ENCODE measurements around the gene GALNT9.

GRCh38 chr12:132279930-132280329, 49.5 kb downstream of the GALNT9 start:
- TF ChIP-seq CTCF (conservative IDR thresholded peaks at IDR 0.05 in 1 of 2, IDR thresholded peaks at IDR 0.05 in 1 of 2; ENCODE audit: extremely low read depth in 1 of 2, insufficient read depth in 1 of 2, low read depth in 1 of 2, low read length in 2 of 2) (no peak), EZH2 (IDR thresholded peaks at IDR 0.05; ENCODE audit: borderline replicate concordance, low read length) (no peak)

All from mammary epithelial cell (primary cell).